HG02840 (cell line): ENCODE measurements around the gene CYTH1.
A peak's percentile ranks its signal among the peaks of the same experiment; 100 is the strongest.

ENCODE experiments used
- ATAC-seq: cut with Tn5 transposase; IDR thresholded peaks from one replicate; pipeline ENCODE4 v1.9.1; 2021; ENCODE audit warnings: mild to moderate bottlenecking, moderate library complexity, moderate number of reproducible peaks; ENCODE audit not compliant: unreplicated experiment, low FRiP score

The CYTH1 gene

DNA sequence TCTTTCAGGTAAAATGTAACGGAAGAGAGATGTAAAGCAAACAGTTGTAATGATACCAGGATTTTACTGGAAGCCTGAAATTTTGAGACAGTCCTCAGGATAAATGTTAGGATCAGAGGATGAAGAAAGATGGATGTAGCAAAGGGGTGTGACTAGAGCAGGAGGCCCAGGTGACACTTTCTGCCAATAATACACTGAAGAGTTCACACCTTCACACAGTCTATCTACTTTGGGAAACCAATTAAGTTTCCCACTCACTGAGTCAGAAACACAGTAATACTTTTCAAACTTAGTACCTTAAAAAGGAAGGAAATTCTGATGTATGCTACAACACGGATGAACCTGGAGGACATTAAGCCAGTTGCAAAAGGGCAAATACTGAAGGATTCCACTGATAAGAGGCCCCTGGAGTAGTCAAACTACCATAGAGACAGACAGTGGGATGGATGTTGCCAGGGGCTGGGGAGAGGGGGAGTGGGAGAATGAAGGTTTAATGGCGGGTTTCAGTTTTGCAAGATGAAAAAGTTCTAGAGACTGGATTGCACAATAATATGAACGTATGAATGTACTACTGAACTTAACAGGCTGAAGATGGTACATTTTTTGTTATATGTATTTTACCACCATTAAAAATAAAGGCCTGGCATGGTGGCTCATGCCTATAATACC, 62.3 kb downstream of the CYTH1 start:
- ATAC-seq = no peak

DNA sequence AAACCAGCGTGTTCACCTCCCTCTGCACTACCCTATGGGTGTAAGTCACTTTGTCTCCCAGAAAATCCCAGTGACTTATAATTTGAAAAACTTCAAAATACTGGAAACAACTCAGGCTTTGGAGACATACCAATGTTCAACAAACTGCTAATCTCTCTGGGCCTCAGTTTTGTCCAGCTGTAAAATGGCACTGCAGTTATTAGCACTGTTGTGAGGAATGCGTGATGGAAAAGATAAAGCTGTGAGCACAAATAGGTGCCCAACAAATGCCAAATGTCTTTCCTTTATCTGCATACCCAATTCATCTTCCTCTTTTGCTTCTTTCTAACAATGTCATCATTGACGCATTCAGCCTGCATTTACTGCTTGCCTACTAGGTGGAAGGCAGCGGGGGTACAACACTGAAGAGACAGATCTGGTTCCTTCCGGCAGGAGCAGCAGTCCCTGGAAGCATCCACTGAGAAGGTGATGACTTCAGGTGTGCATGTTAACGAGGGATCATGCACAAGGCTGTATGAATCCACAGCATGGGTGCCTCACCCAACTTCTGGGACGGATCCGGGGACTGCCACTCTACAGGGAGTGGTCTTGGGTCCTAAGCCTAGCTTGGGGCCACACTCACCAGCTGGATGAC, 63.4 kb downstream of the CYTH1 start:
- ATAC-seq = no peak

DNA sequence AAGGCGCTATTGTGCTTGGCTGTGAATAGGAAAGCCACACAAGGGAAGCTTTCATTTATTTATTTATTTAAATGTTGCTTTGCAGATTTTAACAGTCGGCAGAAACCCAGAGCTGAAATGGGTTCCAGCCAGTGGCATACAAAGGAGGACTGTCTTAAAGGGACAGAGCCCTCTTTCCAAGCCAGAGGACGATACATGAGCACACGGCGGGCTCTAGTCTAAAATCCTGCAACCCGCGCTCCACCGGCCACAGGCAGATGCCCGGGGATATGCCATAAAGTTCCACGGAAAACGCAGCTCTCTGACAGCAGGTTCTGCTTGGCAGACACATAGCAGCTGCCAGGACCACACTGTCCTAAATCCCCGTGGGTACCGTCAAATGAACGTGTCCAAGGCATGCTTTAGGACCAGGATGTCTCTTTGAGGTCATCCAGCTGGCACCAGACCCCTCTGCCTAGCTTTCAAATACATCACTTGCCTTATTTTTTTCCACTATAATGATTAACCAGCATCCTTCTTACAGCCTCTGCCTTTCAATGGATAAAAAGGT, 64.6 kb downstream of the CYTH1 start:
- no peak for ATAC-seq

DNA sequence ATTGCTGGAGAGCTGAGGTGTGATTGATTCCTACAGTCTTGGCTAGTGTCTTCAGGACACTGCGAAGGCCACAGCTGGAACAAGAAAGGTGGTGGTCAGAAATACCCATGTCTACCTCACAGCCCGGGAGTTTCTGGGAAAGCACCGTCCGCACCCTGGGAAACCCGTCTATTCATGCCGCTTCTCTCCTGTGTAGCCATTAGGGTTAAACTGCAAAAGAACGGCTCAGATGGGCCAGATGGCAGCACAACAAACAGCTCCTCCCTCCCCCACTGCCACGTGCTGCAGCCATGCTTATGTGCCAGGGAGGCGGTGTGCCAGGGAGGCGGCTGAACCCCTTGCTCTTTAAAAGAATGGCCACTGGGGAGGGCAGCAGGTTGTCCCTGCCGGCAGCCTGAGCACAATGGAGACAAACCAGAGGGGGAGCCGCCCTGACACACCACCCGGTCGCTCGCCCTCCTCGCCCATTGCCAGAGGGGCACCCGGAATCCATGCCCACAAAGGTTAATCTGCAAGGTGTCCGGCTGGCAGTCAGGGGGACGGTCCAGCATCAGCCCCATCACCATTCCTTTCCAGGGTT, 65.2 kb downstream of the CYTH1 start:
- no peak for ATAC-seq

DNA sequence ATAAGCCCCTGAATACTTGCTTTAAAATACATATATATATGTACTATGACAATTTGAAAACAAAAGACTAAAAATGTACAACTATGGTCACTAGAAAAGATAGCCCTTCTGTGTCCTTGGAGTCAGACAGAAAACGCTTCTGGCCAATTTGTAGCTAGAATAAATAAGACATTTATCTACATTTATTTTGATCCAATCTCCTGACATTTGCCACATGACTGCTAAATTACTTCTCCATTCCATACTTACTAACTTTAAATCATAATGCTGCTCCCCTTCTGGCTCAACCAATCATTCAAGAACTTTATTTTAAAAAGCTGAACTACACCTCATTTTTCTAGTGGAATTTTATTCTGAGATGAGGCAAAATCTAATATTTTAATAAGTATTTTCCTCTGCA, 65.8 kb downstream of the CYTH1 start:
- ATAC-seq = no peak

DNA sequence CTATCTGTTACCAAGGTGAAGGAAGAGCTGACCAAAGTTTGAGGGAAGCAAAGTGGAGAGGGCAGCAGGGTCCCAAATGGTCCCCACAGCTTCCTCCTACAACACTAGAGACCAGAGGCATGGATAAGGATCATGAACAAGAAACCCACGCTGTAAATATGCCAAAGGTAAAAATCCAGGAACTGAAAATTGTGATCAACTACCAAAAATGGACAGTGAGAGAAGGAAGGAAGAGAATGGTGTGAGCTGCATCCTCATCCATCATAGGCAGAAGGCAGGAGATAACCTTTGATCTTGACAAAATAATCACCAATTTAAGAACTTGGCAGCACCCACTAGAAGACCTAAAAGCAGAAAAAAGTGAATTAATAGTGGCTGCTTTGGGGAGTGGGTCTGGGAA, 66.2 kb downstream of the CYTH1 start:
- ATAC-seq = no peak

DNA sequence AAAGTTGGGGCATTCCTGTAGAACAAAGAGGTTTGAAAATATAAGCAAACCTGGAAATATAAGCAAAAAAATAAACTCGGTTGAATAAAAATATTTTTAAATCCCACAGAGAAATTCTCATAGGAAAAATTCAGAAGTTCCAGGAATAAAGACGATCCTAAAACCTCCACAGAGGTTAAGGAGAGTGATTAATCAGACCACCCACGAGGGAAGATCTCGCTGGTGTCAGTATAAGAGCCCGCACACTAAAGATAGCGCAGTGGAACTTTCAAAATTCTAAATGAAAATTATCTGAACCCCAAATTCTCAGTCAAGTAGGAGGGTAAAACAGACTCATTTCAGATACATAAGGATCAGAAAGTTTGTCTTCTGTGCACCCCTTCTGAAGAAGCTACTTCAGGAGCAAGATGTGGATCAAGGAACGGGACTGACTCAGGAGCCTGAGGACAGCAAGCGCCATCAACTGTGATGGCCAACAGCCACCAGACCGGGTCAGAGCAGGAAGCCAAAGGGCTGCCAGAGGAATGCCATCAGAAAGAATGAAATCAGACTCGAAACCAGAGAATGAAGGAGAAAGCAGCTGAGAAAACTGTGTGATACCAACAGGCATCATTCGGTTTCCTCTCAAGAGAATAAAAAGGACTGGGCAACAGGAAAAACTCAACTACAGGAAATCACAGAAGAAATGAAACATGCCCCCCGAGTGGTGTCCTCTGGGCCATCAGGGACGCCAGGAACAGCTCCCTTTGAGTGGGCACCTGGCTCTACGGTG, 66.9 kb downstream of the CYTH1 start:
- no peak for ATAC-seq

DNA sequence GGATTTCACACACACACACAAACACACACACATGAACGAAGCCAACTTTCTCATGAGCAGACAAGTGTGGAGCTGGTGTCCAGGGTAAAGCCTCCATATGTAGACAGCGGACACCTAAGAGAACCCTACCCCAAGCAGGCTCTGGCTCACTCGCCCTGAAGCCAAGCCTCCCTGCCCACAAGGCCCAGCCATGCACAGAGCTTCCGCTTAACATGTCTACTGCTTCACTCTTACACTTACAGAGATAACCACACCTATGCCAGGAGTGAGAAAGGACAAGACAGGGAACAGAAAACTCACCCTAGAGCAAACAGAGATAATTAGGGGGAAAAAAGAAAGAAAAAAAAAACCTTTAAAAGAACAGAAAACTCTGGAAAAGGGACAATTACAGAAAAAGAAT, 67.5 kb downstream of the CYTH1 start:
- no peak for ATAC-seq

DNA sequence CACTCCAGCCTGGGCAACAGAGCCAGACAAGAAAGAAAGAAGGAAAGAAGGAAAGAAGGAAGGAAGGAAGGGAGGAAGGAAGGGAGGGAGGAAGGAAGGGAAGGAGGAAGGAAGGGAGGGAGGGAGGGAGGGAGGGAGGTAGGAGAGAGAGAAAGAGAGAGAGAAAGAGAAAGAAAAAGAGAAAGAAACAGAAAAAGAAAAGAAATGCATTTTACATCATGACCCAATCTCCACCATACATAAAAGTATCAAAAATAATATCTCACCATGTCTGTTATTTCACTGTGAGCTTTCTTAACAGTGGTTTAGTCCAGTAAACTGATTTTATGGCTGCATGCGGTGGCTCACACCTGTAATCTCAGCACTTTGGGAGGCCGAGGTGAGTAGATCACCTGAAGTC, 70.0 kb downstream of the CYTH1 start:
- ATAC-seq = no peak

DNA sequence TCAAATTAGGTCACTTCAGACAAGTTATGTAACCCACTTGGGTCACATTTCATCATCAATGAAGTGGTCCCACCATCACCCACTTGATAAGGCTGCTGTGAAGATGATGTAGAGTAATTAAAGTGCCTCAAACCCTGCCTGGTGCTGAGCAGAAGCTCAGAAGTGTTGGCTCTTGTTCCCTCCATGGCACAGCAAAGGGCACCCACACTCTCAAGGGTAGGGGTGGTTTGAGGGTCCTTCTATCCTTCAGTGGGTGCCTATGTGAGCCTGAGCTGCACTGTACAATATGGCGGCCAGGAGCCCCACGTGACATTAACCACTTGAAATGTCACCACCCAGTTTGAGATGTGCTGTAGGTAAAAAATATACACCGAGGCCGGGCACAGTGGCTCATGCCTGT, 71.5 kb downstream of the CYTH1 start:
- no peak for ATAC-seq

DNA sequence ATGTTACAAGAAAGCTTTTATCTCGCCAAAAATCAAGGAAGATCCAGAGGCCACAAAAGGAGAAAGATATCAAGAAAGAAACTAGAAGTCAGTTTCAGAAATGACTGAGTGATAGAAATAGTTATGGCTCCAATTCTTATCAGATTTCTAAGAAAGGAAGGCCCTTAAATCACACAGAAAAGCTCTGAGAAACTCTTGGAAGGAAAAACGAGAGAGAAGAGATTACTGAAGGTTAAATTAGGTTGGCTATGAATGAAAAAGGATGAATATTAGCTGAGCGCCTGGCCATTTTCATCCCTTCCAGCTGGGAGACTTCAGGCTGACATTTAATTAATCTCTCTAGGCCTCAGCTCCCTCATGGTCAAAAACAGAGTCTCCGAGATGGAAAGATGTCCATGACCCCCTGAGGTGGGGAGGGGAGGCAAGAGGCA, 72.3 kb downstream of the CYTH1 start:
- ATAC-seq = no peak

DNA sequence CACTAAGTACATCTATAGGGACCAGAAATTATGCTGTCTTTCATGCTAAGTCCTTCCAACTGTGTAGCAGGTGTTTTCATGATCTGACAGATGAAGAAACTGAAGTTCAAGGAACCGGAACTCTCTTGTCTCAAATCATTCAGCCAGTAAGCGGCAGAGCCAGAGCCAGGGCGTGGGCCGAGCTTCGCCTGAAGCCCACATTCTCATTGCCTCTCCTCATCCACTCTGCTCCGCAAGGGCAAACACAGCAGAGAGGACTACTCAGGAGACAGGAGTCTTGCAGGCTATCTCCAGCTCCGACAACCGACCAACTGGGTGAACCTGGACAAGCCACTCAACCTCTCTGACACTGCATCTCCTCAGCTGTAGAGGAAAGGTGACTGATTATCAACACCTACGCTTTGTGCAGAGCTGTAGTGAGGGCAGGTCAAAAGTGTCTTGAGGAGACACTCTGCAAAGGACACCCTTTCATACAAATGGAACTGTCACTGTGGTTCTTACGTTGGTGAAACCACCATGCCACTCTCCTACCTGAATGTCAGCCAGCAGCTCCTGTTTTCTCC, 72.9 kb downstream of the CYTH1 start:
- no peak for ATAC-seq

DNA sequence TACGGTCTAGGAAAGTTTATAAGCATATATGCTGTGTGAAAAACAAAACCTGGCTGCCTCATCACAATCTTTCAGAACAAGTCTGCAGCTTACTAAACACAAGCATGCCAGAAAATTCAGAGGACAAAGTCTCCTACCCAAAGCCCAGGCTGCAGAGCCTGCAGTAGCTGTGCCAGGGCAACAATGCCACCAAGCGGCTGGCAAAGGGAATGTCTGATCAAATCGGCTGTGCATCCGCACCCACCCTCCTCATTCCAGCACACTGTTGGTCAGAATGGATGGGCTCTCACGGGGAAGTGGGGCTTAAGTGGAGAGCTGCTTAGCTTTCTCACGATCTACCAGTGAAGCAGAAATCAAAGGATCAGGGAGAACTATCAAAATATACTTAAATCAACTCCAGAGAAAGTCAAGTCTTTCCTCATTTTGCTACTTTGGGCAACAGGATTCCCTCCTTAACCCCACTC, 73.5 kb downstream of the CYTH1 start:
- no peak for ATAC-seq

DNA sequence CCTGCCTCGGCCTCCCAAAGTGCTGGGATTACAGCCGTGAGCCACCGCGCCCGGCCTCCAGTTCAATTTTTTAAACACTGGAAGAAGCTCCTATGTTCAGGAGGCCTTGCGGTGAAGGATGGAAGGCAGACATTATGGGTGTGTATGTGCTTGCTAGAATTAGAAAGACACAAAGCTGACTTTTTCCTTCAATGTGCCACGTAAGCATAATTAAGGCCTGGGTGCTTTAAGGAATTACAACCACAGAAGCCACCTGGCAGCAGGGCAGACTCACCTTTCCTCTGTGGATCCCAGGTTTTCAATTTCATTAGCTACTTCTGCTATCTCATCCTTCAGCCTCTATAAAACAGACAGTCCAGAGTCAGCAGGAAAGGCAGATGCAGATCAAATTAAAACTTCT, 74.2 kb downstream of the CYTH1 start:
- no peak for ATAC-seq

DNA sequence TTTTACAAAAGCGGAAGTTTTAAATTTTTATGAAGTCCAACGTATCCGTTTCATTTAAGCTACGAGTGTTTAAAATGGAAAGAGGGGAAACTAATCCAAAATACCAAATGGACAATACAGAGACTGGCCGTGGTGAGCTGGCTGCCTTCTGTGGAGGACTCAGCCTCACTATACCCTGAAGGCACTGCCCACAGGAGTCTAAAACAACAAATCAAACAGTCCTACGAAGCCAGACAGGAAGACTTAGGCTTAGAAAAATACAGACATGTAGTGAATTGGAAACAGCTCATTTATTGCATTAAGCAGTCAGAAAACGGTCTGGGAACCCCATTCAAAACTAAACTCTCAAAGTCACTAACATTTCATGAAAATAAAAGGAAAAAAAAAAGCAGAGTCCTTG, 75.1 kb downstream of the CYTH1 start:
- no peak for ATAC-seq

DNA sequence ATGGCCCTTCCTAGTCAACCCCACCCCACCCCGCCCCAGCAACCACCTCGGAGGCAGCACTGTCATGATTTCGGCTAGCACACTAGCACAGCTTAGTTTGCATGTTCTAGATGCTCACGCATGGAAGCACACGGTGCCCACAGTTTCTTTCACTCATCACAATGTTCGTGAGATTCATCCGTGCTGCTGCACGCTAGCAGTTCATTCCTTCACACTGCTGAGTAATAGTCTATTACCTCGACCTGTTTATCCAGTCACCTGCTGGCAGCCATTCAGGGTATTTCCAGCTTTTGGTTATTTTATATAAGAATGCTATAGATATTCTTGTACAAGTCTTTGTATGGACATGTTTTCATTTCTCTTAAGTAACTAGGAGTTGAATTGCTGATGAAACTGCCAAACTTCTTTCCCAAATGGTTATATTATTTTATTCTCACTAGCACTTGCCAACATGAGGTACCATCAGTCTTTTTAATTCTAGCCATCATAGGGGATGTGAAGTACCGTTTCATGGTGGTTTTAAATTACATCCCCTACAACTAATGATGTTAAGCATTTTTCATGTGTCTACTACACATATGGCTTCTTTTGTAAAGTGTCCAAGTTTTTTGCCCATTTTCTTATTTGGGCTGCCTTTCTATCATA, 75.7 kb downstream of the CYTH1 start:
- ATAC-seq = peak; percentile 61

DNA sequence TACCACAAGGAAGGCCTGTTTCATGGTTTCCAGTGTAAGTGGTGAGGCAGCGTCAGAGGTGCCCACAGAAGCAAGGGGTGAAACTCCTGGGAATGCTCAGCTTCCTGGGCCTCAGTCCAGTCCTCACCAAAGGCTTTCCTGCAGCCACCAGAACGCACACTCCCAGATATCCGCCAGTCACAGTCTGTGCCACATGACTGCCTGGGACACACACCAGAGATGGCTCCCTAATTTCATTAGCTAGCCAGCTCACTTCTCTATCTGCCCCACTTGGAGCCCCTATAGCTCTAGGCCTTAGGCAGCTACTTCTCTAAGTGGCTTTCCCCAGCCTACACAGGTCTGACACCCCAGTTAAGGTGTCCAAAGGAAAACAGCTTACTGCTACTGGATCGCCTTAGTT, 77.0 kb downstream of the CYTH1 start:
- ATAC-seq = no peak

DNA sequence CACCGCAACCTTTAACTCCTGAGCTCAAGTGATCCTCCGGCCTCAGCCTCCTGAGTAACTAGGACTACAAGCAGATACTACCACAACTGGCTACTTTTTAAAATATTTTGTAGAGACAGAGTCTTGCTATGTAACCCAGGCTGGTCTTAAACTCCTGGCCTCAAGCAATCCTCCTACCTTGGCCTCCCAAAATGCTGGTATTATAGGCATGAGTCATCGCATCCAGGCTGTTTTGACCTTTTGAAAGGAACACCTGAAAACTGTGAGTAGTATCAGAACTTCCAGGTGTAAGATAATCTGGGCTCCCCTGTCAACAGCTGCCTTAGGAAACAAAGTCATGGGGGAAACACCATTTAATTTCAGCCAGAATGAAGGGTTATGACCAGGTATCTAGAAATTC, 77.5 kb downstream of the CYTH1 start:
- no peak for ATAC-seq

DNA sequence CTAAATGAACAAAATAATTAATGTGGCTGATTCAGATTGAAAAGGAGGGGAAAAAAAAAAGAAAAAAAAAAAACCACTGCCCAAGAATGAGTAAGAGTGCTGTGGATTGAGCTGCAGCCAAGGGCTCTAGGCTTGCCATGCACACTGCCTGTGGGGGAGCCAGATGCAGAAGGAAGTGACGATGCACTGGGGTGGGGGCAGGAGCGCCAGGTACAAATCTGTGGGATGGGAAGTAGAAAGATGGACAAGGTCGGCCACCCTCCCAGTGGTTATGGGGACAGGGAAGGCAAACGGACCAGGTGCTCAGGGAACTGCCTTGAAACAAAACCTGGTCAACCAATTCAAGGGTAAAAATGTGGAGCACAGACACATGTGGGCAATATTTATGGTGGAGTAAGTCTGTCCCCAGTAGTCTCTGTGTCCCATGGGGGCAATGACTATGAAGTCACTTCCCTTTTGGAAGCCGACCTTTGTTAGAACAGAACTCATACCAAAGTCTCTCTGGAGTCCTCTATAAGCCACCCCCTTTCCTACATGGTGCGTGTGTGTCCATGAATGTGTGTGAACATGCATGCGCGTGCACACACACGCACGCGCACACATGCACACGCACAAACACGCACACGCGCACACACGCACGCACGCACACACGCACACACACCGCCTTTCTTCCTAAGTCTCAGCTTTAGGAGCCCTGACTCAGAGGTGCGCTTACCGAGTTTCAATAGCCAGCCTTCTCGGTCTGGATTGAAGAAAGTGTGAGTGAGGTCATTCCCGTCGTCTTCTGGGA, 84.3 kb downstream of the CYTH1 start:
- ATAC-seq = no peak
